Measurements from ENCODE around the gene OSBPL3. TPM values are rescaled to one million over a fixed set of nuclear protein-coding genes. Genes with fewer than 3 reads are reported as not detected.

The OSBPL3 gene
- polyA plus RNA-seq, 1 donor (not counting 4 experiments of a cell fraction or from before 2014, with no cell fraction given) = 34.0 TPM

GRCh38 chr7:24862461-24862860 is 117.5 kb downstream of the OSBPL3 start:
- TF ChIP-seq EZH2 (IDR thresholded peaks at IDR 0.05; ENCODE audit: low read length) (no peak), CTCF (optimal IDR thresholded peaks at IDR 0.05 in 1 of 3, IDR thresholded peaks at IDR 0.05 in 1 of 3, conservative IDR thresholded peaks at IDR 0.05 in 1 of 3; ENCODE audit: extremely low read depth in 1 of 3, insufficient read depth in 2 of 3, low read length in 3 of 3) (no peak)
- no peak overlapping the region for H3K4me3 ChIP-seq (ENCODE audit: control insufficient read depth in 2 of 3, extremely low read depth in 1 of 3, insufficient read depth in 2 of 3, low read depth in 1 of 3, low read length in 3 of 3)
- peaks cover 6% of the 10 kb centered on the region for H3K4me1 ChIP-seq (ENCODE audit: control insufficient read depth, extremely low read depth, insufficient read depth, low read length)
- no peaks in the 10 kb centered on the region for H3K27me3 ChIP-seq (ENCODE audit: control insufficient read depth, extremely low read depth, insufficient read depth, low read length)
- H3K9me3 ChIP-seq (ENCODE audit: control insufficient read depth, low read depth, low read length) = no peaks in the 10 kb centered on the region
- H3K4me2 ChIP-seq (ENCODE audit: control insufficient read depth, extremely low read depth, insufficient read depth, low read depth, low read length) = no peak overlapping the region
- no peaks in the 10 kb centered on the region for H4K20me1 ChIP-seq (ENCODE audit: control insufficient read depth, extremely low read depth, insufficient read depth, low read length)
- dilution Hi-C loops (cut with MboI; ENCODE audit: extremely low pct_ligation_motif_present, low sequenced_read_pairs) = no loop called here
- H3K36me3 ChIP-seq (ENCODE audit: control insufficient read depth in 2 of 2, extremely low read depth in 1 of 2, insufficient read depth in 2 of 2, low read length in 2 of 2) = peaks cover 22 to 47% of the 10 kb centered on the region in 2 experiments
- H3K27ac ChIP-seq (ENCODE audit: control insufficient read depth, insufficient read depth, low read length) = no peak overlapping the region
- H2AFZ ChIP-seq (ENCODE audit: control insufficient read depth, low read length) = no peak overlapping the region
- DNase-seq (ENCODE audit: low read depth, low spot score) = no peak
- FAIRE-seq = no peak
- no peaks in the 10 kb centered on the region for H3K79me2 ChIP-seq (ENCODE audit: control insufficient read depth, insufficient read depth, low read length)
- H3K9ac ChIP-seq (ENCODE audit: control insufficient read depth, extremely low read depth, insufficient read depth, low read length) = no peak overlapping the region
- no peaks in the 10 kb centered on the region for H3K9me1 ChIP-seq (ENCODE audit: control insufficient read depth, extremely low read depth, insufficient read depth, low read length)

GRCh38 chr7:24861336-24861735 is 118.6 kb downstream of the OSBPL3 start:
- H3K4me3 ChIP-seq (ENCODE audit: control insufficient read depth in 2 of 3, extremely low read depth in 1 of 3, insufficient read depth in 2 of 3, low read depth in 1 of 3, low read length in 3 of 3) = no peak overlapping the region
- H3K4me1 ChIP-seq (ENCODE audit: control insufficient read depth, extremely low read depth, insufficient read depth, low read length) = peaks cover 6% of the 10 kb centered on the region
- no peak overlapping the region for H2AFZ ChIP-seq (ENCODE audit: control insufficient read depth, low read length)
- H3K4me2 ChIP-seq (ENCODE audit: control insufficient read depth, extremely low read depth, insufficient read depth, low read depth, low read length) = no peak overlapping the region
- no peak overlapping the region for H3K27ac ChIP-seq (ENCODE audit: control insufficient read depth, insufficient read depth, low read length)
- DNase-seq (ENCODE audit: low read depth, low spot score) (no peak), FAIRE-seq (no peak)
- no peak overlapping the region for H3K9ac ChIP-seq (ENCODE audit: control insufficient read depth, extremely low read depth, insufficient read depth, low read length)
- no peaks in the 10 kb centered on the region for H4K20me1 ChIP-seq (ENCODE audit: control insufficient read depth, extremely low read depth, insufficient read depth, low read length)
- no peaks in the 10 kb centered on the region for H3K27me3 ChIP-seq (ENCODE audit: control insufficient read depth, extremely low read depth, insufficient read depth, low read length)
- no peaks in the 10 kb centered on the region for H3K9me3 ChIP-seq (ENCODE audit: control insufficient read depth, low read depth, low read length)
- dilution Hi-C loops (cut with MboI; ENCODE audit: extremely low pct_ligation_motif_present, low sequenced_read_pairs) = no loop called here
- peaks cover 22 to 44% of the 10 kb centered on the region in 2 experiments for H3K36me3 ChIP-seq (ENCODE audit: control insufficient read depth in 2 of 2, extremely low read depth in 1 of 2, insufficient read depth in 2 of 2, low read length in 2 of 2)
- no peaks in the 10 kb centered on the region for H3K79me2 ChIP-seq (ENCODE audit: control insufficient read depth, insufficient read depth, low read length)
- no peaks in the 10 kb centered on the region for H3K9me1 ChIP-seq (ENCODE audit: control insufficient read depth, extremely low read depth, insufficient read depth, low read length)
- TF ChIP-seq EZH2 (IDR thresholded peaks at IDR 0.05; ENCODE audit: low read length) (no peak), CTCF (optimal IDR thresholded peaks at IDR 0.05 in 1 of 3, IDR thresholded peaks at IDR 0.05 in 1 of 3, conservative IDR thresholded peaks at IDR 0.05 in 1 of 3; ENCODE audit: extremely low read depth in 1 of 3, insufficient read depth in 2 of 3, low read length in 3 of 3) (no peak)
